ENCODE results near the gene TXNDC12.
"Not testable (repeated sequence)": the region's sequence is repeated elsewhere in the genome, so short reads cannot be mapped to it uniquely, and the experiment has no call there.

The TXNDC12 gene

GRCh38 chr1:52055866-52056162, 823 bp upstream of the TXNDC12 start:
- Histone ChIP-seq H3K4me2 (ENCODE audit: insufficient read depth, low read length) (peak overlapping the region; percentile 85), H3K4me1 (ENCODE audit: insufficient read depth, low read length) (peaks cover 79% of the 10 kb centered on the region), H3K27me3 (ENCODE audit: insufficient read depth, low read length, poor library complexity) (no peaks in the 10 kb centered on the region), H3K9me3 (ENCODE audit: insufficient read depth, low read length, severe bottlenecking) (no peaks in the 10 kb centered on the region), H3K27ac (ENCODE audit: low read length) (peak overlapping the region; percentile 98), H4K20me1 (ENCODE audit: insufficient read depth, low read length) (peaks cover 22% of the 10 kb centered on the region), H2AFZ (ENCODE audit: low read depth, low read length) (peak overlapping the region; percentile 67), H3K36me3 (ENCODE audit: insufficient read depth, low read length) (peaks cover 42% of the 10 kb centered on the region), H3K9ac (ENCODE audit: low read depth, low read length) (peak overlapping the region; percentile 89), H3K79me2 (ENCODE audit: insufficient read depth, low read length) (peaks cover 93% of the 10 kb centered on the region), H3K4me3 (ENCODE audit: low read depth in 1 of 2, low read length in 2 of 2) (peak overlapping the region; percentile 79 to 80)
- TF ChIP-seq CTCF (IDR thresholded peaks at IDR 0.05; ENCODE audit: borderline replicate concordance, extremely low read depth, low read length, poor library complexity, severe bottlenecking) (no peak), EZH2 (IDR thresholded peaks at IDR 0.05; ENCODE audit: borderline replicate concordance, low read depth, low read length, severe bottlenecking) (no peak)
- DNase-seq, result no peak
- ATAC-seq (ENCODE audit: insufficient read depth, low read depth), result no peak

DNA sequence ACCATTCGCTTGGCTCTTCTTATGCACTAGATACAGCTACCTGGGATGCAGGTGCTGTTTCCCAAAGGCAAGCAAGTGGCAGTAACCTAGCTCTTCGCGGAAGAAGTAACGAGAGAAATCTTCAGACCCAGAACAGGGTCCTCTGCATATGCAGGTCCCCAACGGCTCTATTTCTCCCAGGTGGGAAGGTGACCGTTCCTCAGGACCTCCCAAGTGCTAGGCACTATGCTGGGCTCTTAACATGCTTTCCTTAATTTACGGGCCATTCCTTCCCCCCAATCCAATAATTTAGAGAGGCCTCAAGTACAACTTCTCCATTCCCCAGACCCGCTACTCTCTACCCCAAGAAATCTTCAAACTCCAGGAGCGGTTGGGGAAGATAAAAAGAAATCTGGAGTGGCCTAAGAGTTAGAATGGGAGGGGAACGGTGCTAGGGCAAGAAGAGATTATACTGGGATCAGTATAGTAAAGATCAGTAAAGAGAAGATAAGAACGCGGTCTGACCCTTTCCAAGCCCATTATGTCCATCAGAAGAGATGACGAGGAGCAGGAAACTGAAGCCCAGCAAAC, 410 bp downstream of the TXNDC12 start:
- peak overlapping the region; percentile 67 for H2AFZ ChIP-seq (ENCODE audit: low read depth, low read length)
- DNase-seq (no peak), ATAC-seq (ENCODE audit: insufficient read depth, low read depth) (no peak)
- H3K4me3 ChIP-seq (ENCODE audit: low read depth in 1 of 2, low read length in 2 of 2), result peak overlapping the region; percentile 79 to 80
- H3K4me2 ChIP-seq (ENCODE audit: insufficient read depth, low read length), result peak overlapping the region; percentile 85
- peaks cover 93% of the 10 kb centered on the region for H3K79me2 ChIP-seq (ENCODE audit: insufficient read depth, low read length)
- H3K27me3 ChIP-seq (ENCODE audit: insufficient read depth, low read length, poor library complexity), result no peaks in the 10 kb centered on the region
- no peak for TF ChIP-seq CTCF (IDR thresholded peaks at IDR 0.05; ENCODE audit: borderline replicate concordance, extremely low read depth, low read length, poor library complexity, severe bottlenecking)
- TF ChIP-seq EZH2 (IDR thresholded peaks at IDR 0.05; ENCODE audit: borderline replicate concordance, low read depth, low read length, severe bottlenecking), result no peak
- H3K36me3 ChIP-seq (ENCODE audit: insufficient read depth, low read length), result peaks cover 40% of the 10 kb centered on the region
- H3K9ac ChIP-seq (ENCODE audit: low read depth, low read length), result peak overlapping the region; percentile 89
- peaks cover 77% of the 10 kb centered on the region for H3K4me1 ChIP-seq (ENCODE audit: insufficient read depth, low read length)
- H3K27ac ChIP-seq (ENCODE audit: low read length), result peak overlapping the region; percentile 98
- H4K20me1 ChIP-seq (ENCODE audit: insufficient read depth, low read length), result peaks cover 31% of the 10 kb centered on the region
- no peaks in the 10 kb centered on the region for H3K9me3 ChIP-seq (ENCODE audit: insufficient read depth, low read length, severe bottlenecking)

GRCh38 chr1:52053862-52054261, 1.1 kb downstream of the TXNDC12 start:
- peak overlapping the region; percentile 98 for H3K27ac ChIP-seq (ENCODE audit: low read length)
- peaks cover 34% of the 10 kb centered on the region for H4K20me1 ChIP-seq (ENCODE audit: insufficient read depth, low read length)
- no peaks in the 10 kb centered on the region for H3K9me3 ChIP-seq (ENCODE audit: insufficient read depth, low read length, severe bottlenecking)
- no peak for ATAC-seq (ENCODE audit: insufficient read depth, low read depth)
- peak overlapping the region; percentile 85 for H3K4me2 ChIP-seq (ENCODE audit: insufficient read depth, low read length)
- peak overlapping the region; percentile 89 for H3K9ac ChIP-seq (ENCODE audit: low read depth, low read length)
- H3K36me3 ChIP-seq (ENCODE audit: insufficient read depth, low read length), result peaks cover 39% of the 10 kb centered on the region
- H3K4me1 ChIP-seq (ENCODE audit: insufficient read depth, low read length), result peaks cover 75% of the 10 kb centered on the region
- no peak for DNase-seq
- no peak for TF ChIP-seq CTCF (IDR thresholded peaks at IDR 0.05; ENCODE audit: borderline replicate concordance, extremely low read depth, low read length, poor library complexity, severe bottlenecking)
- TF ChIP-seq EZH2 (IDR thresholded peaks at IDR 0.05; ENCODE audit: borderline replicate concordance, low read depth, low read length, severe bottlenecking), result no peak
- H3K27me3 ChIP-seq (ENCODE audit: insufficient read depth, low read length, poor library complexity), result no peaks in the 10 kb centered on the region
- peaks cover 93% of the 10 kb centered on the region for H3K79me2 ChIP-seq (ENCODE audit: insufficient read depth, low read length)
- H2AFZ ChIP-seq (ENCODE audit: low read depth, low read length), result no peak overlapping the region
- peak overlapping the region; percentile 79 to 80; a peak in 3 of 4 replicates for H3K4me3 ChIP-seq (ENCODE audit: low read depth in 1 of 2, low read length in 2 of 2)

DNA sequence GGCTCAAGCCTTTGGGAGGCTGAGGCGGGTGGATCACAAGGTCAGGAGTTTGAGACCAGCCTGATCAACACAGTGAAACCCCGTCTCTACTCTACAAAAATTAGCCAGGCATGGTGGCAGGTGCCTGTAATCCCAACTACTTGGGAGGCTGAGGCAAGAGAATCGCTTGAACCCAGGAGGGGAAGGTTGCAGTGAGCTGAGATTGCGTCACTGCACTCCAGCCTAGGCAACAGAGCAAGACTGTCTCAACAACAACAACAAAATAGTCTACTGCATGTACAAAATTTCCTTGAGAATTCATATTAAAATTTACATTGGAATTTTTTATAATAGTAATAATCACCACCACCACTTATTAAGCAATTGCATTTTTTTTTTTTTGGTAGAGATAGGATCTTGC, 5.7 kb downstream of the TXNDC12 start:
- not testable (repeated sequence) for H3K9me3 ChIP-seq (ENCODE audit: insufficient read depth, low read length, severe bottlenecking); DNase-seq; H3K9ac ChIP-seq (ENCODE audit: low read depth, low read length); H3K4me3 ChIP-seq (ENCODE audit: low read depth in 1 of 2, low read length in 2 of 2); ATAC-seq (ENCODE audit: insufficient read depth, low read depth); H3K27me3 ChIP-seq (ENCODE audit: insufficient read depth, low read length, poor library complexity); H3K27ac ChIP-seq (ENCODE audit: low read length); H2AFZ ChIP-seq (ENCODE audit: low read depth, low read length)
- H4K20me1 ChIP-seq (ENCODE audit: insufficient read depth, low read length), result peaks cover 49% of the 10 kb centered on the region
- peaks cover 69% of the 10 kb centered on the region for H3K4me1 ChIP-seq (ENCODE audit: insufficient read depth, low read length)
- H3K79me2 ChIP-seq (ENCODE audit: insufficient read depth, low read length), result peaks cover 96% of the 10 kb centered on the region
- peaks cover 77% of the 10 kb centered on the region for H3K36me3 ChIP-seq (ENCODE audit: insufficient read depth, low read length)
- peak overlapping the region; percentile 44; the same call in 1 of the 2 replicates for H3K4me2 ChIP-seq (ENCODE audit: insufficient read depth, low read length)

GRCh38 chr1:52045666-52046195, 9.3 kb downstream of the TXNDC12 start:
- not testable (repeated sequence) for ATAC-seq (ENCODE audit: insufficient read depth, low read depth); DNase-seq; H3K4me3 ChIP-seq (ENCODE audit: low read depth in 1 of 2, low read length in 2 of 2); H3K27ac ChIP-seq (ENCODE audit: low read length); H3K9ac ChIP-seq (ENCODE audit: low read depth, low read length); H2AFZ ChIP-seq (ENCODE audit: low read depth, low read length); H3K9me3 ChIP-seq (ENCODE audit: insufficient read depth, low read length, severe bottlenecking); H3K27me3 ChIP-seq (ENCODE audit: insufficient read depth, low read length, poor library complexity)
- Histone ChIP-seq H3K79me2 (ENCODE audit: insufficient read depth, low read length) (peaks cover 95% of the 10 kb centered on the region), H3K36me3 (ENCODE audit: insufficient read depth, low read length) (peaks cover 71% of the 10 kb centered on the region), H3K4me1 (ENCODE audit: insufficient read depth, low read length) (peaks cover 34% of the 10 kb centered on the region), H3K4me2 (ENCODE audit: insufficient read depth, low read length) (0 out of 2 replicates have a peak overlapping the region, but pooled peaks have one; percentile 13), H4K20me1 (ENCODE audit: insufficient read depth, low read length) (peaks cover 48% of the 10 kb centered on the region)

All from DND-41 (cell line).